ENCODE measurements around the gene PHGDH. TPM values are rescaled to one million over a fixed set of nuclear protein-coding genes. Genes with fewer than 3 reads are reported as not detected.

Gene PHGDH
- total RNA-seq, 1 experiment from 2014 or later: 592 TPM

DNA sequence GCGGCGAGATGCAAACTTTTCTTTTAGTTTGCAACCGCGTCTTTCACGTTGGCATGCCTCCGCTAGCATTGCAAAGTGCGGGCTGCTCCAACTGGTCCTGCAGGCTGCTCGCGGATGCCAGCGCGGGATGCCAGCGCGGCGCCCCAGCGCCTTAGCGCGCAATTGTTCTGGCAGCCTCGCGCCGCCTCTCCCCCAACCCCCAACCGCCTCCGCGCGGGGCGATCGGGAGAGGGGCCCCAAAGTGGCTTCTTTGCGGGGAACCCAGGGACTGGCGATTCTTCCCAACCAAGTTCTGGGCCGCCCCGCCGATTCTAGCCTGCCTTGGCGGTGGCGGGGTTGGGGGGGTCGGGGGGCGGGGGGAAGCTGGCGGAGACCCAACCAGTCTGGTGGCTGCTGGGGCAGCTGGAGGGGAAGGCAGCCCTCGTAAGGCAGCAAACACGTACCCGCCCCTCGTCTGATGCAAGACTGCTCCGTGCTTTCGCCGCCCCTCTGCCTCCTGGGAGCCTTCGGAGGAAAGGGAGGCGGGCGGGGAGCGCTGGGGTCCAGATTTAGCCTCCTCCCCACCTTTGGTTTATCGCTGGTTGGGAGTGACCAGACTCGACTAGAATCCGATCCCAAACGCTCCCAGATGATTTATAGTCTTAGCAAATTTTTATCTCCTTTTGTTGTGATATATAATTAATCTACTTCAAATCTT is 756 bp downstream of the PHGDH start:
- CTCF ChIA-PET: interaction anchor here (1.2 to 4.7 kb wide), 5 partner anchors 24 to 101 kb away, joined by 5 to 39 read pairs (median 17); partner anchors contain the start of gene ZNF697
- no peaks in the 10 kb centered on the region for H3K9me3 Mint-ChIP-seq
- ATAC-seq: peak; percentile 72
- POLR2A ChIA-PET: interaction anchor here (0.5 to 3.3 kb wide), 17 partner anchors 11 to 99 kb away, joined by 3 to 22 read pairs (median 4); partner anchors contain the start of gene ZNF697
- no peaks in the 10 kb centered on the region; the same call in 1 of the 2 replicates for H3K27me3 Mint-ChIP-seq (ENCODE audit: low read depth)
- peaks cover 47% of the 10 kb centered on the region for H3K4me1 Mint-ChIP-seq
- H3K36me3 Mint-ChIP-seq: peaks cover 3% of the 10 kb centered on the region
- peak overlapping the region; percentile 98 for H3K27ac Mint-ChIP-seq
- H3K4me3 Mint-ChIP-seq: peak overlapping the region; percentile 98
- DNase-seq (ENCODE audit: low spot score): peak; percentile 92
- TF ChIP-seq, protein P1, sequence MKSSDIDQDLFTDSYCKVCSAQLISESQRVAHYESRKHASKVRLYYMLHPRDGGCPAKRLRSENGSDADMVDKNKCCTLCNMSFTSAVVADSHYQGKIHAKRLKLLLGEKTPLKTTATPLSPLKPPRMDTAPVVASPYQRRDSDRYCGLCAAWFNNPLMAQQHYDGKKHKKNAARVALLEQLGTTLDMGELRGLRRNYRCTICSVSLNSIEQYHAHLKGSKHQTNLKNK (CRISPR knock-in tag; IDR thresholded peaks at IDR 0.05): peak; percentile 80
- TF ChIP-seq KAT7 (CRISPR knock-in tag; IDR thresholded peaks at IDR 0.05; ENCODE audit: borderline replicate concordance) (0 out of 2 replicates have a peak, but pooled peaks have one; percentile 15), NFATC4 (CRISPR knock-in tag; IDR thresholded peaks at IDR 0.05) (peak; percentile 86), GABPB1 (CRISPR knock-in tag; IDR thresholded peaks at IDR 0.05) (peak; percentile 99), FOXP1 (CRISPR knock-in tag; IDR thresholded peaks at IDR 0.05; ENCODE audit: borderline replicate concordance) (no peak), PRRX2 (CRISPR knock-in tag; IDR thresholded peaks at IDR 0.05) (no peak; the same call in 1 of the 2 replicates), TEAD1 (CRISPR knock-in tag; IDR thresholded peaks at IDR 0.05) (peak; percentile 5; the same call in 1 of the 2 replicates), TEAD4 (CRISPR knock-in tag; IDR thresholded peaks at IDR 0.05) (peak; percentile 60; the same call in 1 of the 2 replicates), CREM (CRISPR knock-in tag; IDR thresholded peaks at IDR 0.05) (0 out of 2 replicates have a peak, but pooled peaks have one; percentile 31)
- TF ChIP-seq, protein P2, sequence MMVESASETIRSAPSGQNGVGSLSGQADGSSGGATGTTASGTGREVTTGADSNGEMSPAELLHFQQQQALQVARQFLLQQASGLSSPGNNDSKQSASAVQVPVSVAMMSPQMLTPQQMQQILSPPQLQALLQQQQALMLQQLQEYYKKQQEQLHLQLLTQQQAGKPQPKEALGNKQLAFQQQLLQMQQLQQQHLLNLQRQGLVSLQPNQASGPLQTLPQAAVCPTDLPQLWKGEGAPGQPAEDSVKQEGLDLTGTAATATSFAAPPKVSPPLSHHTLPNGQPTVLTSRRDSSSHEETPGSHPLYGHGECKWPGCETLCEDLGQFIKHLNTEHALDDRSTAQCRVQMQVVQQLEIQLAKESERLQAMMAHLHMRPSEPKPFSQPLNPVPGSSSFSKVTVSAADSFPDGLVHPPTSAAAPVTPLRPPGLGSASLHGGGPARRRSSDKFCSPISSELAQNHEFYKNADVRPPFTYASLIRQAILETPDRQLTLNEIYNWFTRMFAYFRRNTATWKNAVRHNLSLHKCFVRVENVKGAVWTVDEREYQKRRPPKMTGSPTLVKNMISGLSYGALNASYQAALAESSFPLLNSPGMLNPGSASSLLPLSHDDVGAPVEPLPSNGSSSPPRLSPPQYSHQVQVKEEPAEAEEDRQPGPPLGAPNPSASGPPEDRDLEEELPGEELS (CRISPR knock-in tag; IDR thresholded peaks at IDR 0.05): 0 out of 2 replicates have a peak, but pooled peaks have one; percentile 45
- TF ChIP-seq, protein P3, sequence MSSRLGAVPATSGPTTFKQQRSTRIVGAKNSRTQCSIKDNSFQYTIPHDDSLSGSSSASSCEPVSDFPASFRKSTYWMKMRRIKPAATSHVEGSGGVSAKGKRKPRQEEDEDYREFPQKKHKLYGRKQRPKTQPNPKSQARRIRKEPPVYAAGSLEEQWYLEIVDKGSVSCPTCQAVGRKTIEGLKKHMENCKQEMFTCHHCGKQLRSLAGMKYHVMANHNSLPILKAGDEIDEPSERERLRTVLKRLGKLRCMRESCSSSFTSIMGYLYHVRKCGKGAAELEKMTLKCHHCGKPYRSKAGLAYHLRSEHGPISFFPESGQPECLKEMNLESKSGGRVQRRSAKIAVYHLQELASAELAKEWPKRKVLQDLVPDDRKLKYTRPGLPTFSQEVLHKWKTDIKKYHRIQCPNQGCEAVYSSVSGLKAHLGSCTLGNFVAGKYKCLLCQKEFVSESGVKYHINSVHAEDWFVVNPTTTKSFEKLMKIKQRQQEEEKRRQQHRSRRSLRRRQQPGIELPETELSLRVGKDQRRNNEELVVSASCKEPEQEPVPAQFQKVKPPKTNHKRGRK (CRISPR knock-in tag; IDR thresholded peaks at IDR 0.05; ENCODE audit: borderline replicate concordance): no peak
- TF ChIP-seq, protein P4, sequence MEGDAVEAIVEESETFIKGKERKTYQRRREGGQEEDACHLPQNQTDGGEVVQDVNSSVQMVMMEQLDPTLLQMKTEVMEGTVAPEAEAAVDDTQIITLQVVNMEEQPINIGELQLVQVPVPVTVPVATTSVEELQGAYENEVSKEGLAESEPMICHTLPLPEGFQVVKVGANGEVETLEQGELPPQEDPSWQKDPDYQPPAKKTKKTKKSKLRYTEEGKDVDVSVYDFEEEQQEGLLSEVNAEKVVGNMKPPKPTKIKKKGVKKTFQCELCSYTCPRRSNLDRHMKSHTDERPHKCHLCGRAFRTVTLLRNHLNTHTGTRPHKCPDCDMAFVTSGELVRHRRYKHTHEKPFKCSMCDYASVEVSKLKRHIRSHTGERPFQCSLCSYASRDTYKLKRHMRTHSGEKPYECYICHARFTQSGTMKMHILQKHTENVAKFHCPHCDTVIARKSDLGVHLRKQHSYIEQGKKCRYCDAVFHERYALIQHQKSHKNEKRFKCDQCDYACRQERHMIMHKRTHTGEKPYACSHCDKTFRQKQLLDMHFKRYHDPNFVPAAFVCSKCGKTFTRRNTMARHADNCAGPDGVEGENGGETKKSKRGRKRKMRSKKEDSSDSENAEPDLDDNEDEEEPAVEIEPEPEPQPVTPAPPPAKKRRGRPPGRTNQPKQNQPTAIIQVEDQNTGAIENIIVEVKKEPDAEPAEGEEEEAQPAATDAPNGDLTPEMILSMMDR (IDR thresholded peaks at IDR 0.05): no peak
- TF ChIP-seq, protein P5, sequence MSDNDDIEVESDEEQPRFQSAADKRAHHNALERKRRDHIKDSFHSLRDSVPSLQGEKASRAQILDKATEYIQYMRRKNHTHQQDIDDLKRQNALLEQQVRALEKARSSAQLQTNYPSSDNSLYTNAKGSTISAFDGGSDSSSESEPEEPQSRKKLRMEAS (CRISPR knock-in tag; IDR thresholded peaks at IDR 0.05): peak; percentile 51; the same call in 1 of the 2 replicates

DNA sequence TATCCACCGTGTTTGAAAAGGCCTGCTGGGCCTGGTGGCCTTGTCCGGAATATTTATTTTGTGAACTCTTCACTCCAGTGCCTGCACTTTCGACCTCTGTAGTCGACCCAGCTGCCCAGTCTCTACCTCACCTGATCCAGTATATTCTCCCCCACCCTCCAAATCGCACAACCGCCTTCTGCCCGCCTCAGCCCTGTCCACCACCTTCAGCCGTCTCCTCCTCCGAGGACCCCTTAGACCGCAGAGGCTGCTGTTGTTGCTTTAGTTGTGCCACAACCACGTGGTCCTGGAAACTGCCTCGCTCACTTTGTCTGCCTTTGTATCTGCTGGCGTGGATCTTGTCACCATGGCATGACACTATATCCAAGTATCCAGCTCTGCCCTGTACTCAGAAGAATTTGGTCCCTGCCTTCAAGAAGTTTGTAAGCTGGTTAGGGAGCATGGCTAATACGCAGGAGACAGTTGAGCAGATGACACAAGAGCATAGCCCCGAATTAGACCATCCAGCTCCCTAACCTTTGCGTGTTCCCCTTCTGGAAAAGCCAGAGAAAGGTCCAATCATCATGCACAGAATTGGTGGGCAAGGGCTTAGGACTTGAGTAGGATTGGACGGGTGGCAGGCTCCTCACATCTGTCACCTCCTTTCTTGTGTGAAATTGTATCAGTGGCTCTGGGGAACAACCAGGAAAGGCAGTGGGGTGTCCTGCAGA is 1.5 kb downstream of the PHGDH start:
- H3K36me3 Mint-ChIP-seq: peaks cover 5% of the 10 kb centered on the region
- CTCF ChIA-PET: interaction anchor here (1.5 to 4.7 kb wide), 4 partner anchors 29 to 102 kb away, joined by 5 to 39 read pairs (median 18); partner anchors contain the start of gene ZNF697
- peak; percentile 9 for ATAC-seq
- TF ChIP-seq, protein P6, sequence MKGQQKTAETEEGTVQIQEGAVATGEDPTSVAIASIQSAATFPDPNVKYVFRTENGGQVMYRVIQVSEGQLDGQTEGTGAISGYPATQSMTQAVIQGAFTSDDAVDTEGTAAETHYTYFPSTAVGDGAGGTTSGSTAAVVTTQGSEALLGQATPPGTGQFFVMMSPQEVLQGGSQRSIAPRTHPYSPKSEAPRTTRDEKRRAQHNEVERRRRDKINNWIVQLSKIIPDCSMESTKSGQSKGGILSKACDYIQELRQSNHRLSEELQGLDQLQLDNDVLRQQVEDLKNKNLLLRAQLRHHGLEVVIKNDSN (CRISPR knock-in tag; IDR thresholded peaks at IDR 0.05): no peak
- TF ChIP-seq ATF1 (CRISPR knock-in tag; IDR thresholded peaks at IDR 0.05): no peak
- TF ChIP-seq, protein P7, sequence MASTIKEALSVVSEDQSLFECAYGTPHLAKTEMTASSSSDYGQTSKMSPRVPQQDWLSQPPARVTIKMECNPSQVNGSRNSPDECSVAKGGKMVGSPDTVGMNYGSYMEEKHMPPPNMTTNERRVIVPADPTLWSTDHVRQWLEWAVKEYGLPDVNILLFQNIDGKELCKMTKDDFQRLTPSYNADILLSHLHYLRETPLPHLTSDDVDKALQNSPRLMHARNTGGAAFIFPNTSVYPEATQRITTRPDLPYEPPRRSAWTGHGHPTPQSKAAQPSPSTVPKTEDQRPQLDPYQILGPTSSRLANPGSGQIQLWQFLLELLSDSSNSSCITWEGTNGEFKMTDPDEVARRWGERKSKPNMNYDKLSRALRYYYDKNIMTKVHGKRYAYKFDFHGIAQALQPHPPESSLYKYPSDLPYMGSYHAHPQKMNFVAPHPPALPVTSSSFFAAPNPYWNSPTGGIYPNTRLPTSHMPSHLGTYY (CRISPR knock-in tag; IDR thresholded peaks at IDR 0.05): 0 out of 2 replicates have a peak, but pooled peaks have one; percentile 8
- TF ChIP-seq JUN (CRISPR knock-in tag; IDR thresholded peaks at IDR 0.05): no peak
- TF ChIP-seq, protein P4 (IDR thresholded peaks at IDR 0.05): no peak
- no peak for TF ChIP-seq ELF4 (CRISPR knock-in tag; IDR thresholded peaks at IDR 0.05; ENCODE audit: low read depth)
- TF ChIP-seq TCF7 (CRISPR knock-in tag; IDR thresholded peaks at IDR 0.05; ENCODE audit: low read depth): no peak
- 0 out of 2 replicates have a peak, but pooled peaks have one; percentile 6 for TF ChIP-seq TEAD4 (CRISPR knock-in tag; IDR thresholded peaks at IDR 0.05)
- TF ChIP-seq HMGA2 (CRISPR knock-in tag; IDR thresholded peaks at IDR 0.05): no peak

More for the DNA sequence above, 1.5 kb downstream of the PHGDH start:
- peak overlapping the region; percentile 85 for H3K4me3 Mint-ChIP-seq
- H3K4me1 Mint-ChIP-seq: peaks cover 54% of the 10 kb centered on the region
- DNase-seq (ENCODE audit: low spot score): no peak
- H3K27me3 Mint-ChIP-seq (ENCODE audit: low read depth): no peaks in the 10 kb centered on the region; the same call in 1 of the 2 replicates
- no peaks in the 10 kb centered on the region for H3K9me3 Mint-ChIP-seq
- H3K27ac Mint-ChIP-seq: peak overlapping the region; percentile 98
- POLR2A ChIA-PET: interaction anchor here (0.5 to 3.3 kb wide), 8 partner anchors 24 to 66 kb away, joined by 3 to 22 read pairs (median 6); partner anchors contain the start of gene ZNF697
